ENCODE measurements around the gene IL1RAPL2. TPM values are rescaled to one million over a fixed set of nuclear protein-coding genes. Genes with fewer than 3 reads are reported as not detected.

The IL1RAPL2 gene
- total RNA-seq, 2 experiments from 2014 or later = not detected

DNA sequence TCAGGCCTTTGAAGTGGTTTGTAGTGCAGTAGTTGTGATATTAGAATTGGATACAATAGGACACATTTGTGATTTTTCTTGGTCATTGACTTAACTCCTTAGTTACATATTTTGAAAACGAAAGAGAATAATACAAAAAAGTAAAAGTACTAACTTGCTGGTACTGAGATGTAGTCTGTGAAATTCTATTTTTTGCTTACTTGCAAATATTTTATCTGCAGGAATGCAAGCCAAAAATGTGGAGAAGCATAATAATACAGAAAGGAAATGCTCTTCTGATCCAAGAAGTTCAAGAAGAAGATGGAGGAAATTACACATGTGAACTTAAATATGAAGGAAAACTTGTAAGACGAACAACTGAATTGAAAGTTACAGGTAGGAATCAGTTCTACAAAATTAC lies 701.2 kb downstream of the IL1RAPL2 start:
- H3K4me3 Mint-ChIP-seq = no peak overlapping the region
- H3K36me3 Mint-ChIP-seq = no peaks in the 10 kb centered on the region
- H3K4me1 Mint-ChIP-seq = no peaks in the 10 kb centered on the region
- DNase-seq = no peak
- no peaks in the 10 kb centered on the region for H3K9me3 Mint-ChIP-seq (ENCODE audit: low read depth)
- CTCF ChIA-PET = no interaction called here
- H3K27me3 Mint-ChIP-seq = no peaks in the 10 kb centered on the region
- no peak for ATAC-seq
- H3K27ac Mint-ChIP-seq = no peak overlapping the region

DNA sequence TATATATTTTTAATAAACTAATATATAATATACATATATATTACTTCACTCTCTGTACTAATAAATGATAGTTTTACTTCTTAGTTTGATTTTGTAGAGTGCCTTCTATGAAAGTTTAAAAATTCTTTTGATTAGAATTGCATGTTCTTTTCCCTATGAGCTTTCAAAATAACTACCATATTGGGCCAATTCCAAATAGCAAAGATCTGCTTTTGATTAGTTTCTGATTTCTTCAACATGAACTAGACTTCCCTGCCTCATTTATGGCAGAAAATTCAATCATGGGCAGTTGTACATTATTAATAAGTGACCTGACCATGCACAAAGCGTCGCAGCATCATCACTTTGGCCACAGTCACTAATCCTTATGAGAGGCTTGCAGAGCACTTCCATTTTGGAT lies 703.4 kb downstream of the IL1RAPL2 start:
- DNase-seq (no peak), ATAC-seq (no peak)
- no peaks in the 10 kb centered on the region for H3K27me3 Mint-ChIP-seq
- no peak overlapping the region for H3K4me3 Mint-ChIP-seq
- H3K9me3 Mint-ChIP-seq (ENCODE audit: low read depth) = no peaks in the 10 kb centered on the region
- H3K36me3 Mint-ChIP-seq = no peaks in the 10 kb centered on the region
- H3K27ac Mint-ChIP-seq = no peak overlapping the region
- H3K4me1 Mint-ChIP-seq = no peaks in the 10 kb centered on the region
- CTCF ChIA-PET = no interaction called here

DNA sequence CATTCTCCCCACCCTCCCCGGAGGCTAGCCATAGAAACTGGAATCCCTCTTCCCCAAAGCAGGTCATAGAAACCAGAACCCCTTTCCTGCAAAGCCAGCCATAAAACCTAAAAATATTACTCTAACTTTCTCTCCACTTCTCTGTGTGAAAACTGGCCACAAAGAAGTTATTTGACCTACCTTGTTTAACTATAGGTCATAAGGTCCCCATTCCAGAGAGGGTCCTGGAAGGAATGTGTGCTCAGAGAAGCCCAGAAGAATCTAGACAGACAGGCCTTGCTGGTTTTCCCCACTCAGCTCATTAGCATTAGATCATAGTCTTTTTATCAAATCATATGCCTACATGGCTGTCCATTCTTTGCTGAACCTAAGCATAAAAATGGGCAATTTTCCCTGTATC lies 707.3 kb downstream of the IL1RAPL2 start:
- H3K9me3 Mint-ChIP-seq (ENCODE audit: low read depth) = no peaks in the 10 kb centered on the region
- H3K4me3 Mint-ChIP-seq = no peak overlapping the region
- ATAC-seq (no peak), DNase-seq (no peak)
- H3K27me3 Mint-ChIP-seq = no peaks in the 10 kb centered on the region
- CTCF ChIA-PET = no interaction called here
- H3K4me1 Mint-ChIP-seq = no peaks in the 10 kb centered on the region
- no peaks in the 10 kb centered on the region for H3K36me3 Mint-ChIP-seq
- no peak overlapping the region for H3K27ac Mint-ChIP-seq

DNA sequence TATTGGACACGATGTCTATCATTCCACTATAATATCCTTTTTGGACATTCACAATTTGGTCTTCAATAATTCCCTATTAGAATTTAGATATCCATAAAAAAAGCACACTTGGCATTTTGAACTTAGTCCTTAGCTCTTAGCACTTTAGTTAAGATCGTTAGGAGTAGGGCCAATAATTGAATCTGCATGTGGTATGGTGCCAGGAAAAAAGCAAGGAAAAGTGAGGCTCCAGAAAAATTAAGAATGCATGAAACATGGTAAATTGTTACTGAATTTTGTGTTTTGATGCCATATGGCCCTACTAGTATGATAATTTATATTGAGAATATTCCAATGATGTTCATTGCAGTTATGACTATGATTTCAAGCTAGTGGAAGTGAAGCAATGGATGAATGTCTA lies 708.1 kb downstream of the IL1RAPL2 start:
- Mint-ChIP-seq H3K4me3 (no peak overlapping the region), H3K9me3 (ENCODE audit: low read depth) (no peaks in the 10 kb centered on the region), H3K27ac (no peak overlapping the region), H3K36me3 (no peaks in the 10 kb centered on the region), H3K4me1 (no peaks in the 10 kb centered on the region), H3K27me3 (no peaks in the 10 kb centered on the region)
- CTCF ChIA-PET = no interaction called here
- DNase-seq (no peak), ATAC-seq (no peak)

DNA sequence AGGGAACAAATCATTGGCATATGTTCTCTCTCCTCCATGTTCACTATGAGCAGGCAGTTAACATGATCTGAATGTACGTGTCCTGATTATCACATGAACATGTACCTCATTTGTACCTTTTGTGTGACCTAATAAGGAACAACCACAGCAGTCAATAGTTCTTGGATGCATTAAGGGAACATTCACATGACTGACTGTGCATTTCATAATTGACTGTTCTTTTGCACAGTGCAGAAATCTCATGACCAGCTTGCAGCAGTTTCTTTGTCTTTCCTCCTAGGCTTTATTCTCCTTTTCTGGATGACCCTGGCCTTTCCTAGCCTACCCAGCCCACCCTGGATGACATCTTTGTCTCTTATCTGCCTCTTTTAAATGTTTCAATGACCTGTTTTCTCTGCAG lies 711.1 kb downstream of the IL1RAPL2 start:
- DNase-seq (no peak), ATAC-seq (no peak)
- no peak overlapping the region for H3K4me3 Mint-ChIP-seq
- H3K27ac Mint-ChIP-seq = no peak overlapping the region
- no peaks in the 10 kb centered on the region for H3K9me3 Mint-ChIP-seq (ENCODE audit: low read depth)
- H3K36me3 Mint-ChIP-seq = no peaks in the 10 kb centered on the region
- no peaks in the 10 kb centered on the region for H3K27me3 Mint-ChIP-seq
- CTCF ChIA-PET = no interaction called here
- no peaks in the 10 kb centered on the region for H3K4me1 Mint-ChIP-seq

DNA sequence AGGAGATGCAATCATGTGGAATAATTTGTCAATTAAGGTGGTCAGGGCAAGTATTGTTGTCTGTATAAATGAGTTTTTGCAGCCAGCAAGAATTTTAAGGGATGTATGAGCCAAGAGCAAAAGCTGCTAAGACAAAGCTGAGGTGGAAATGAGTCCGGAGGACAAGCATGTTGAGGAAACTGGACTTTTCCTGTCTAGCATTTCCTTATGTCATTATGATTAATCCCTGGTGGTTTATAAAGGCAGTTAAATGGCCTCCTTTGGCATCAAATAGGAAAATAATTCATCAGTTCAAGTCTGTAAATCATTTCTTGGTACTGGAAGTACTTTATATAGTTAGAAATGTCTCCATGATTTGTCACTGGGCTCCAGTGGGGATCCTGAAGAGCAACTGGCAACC lies 716.1 kb downstream of the IL1RAPL2 start:
- H3K27me3 Mint-ChIP-seq = no peaks in the 10 kb centered on the region
- ATAC-seq (no peak), DNase-seq (no peak)
- H3K9me3 Mint-ChIP-seq (ENCODE audit: low read depth) = no peaks in the 10 kb centered on the region
- H3K36me3 Mint-ChIP-seq = no peaks in the 10 kb centered on the region
- CTCF ChIA-PET = no interaction called here
- no peaks in the 10 kb centered on the region for H3K4me1 Mint-ChIP-seq
- H3K4me3 Mint-ChIP-seq = no peak overlapping the region
- no peak overlapping the region for H3K27ac Mint-ChIP-seq

DNA sequence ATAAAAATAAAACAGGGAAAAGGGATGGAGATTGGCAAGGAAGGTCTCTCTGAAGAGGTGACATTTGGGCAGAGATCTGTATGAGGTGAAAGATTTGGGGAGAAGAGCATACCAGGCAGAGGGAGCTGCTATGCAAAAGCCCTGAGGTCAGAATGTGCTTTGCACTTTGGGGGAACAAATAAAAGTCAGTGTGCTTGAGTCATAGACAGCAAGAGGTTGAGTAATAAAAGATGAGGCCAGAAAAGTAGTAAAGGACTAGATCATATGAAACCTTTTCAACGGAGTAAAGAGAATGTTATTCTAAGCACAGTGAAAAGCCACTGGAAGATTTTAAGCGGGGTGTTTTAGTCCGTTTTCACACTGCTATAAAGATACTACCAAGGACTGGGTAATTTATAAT lies 731.0 kb downstream of the IL1RAPL2 start:
- peaks cover 3% of the 10 kb centered on the region for H3K9me3 Mint-ChIP-seq (ENCODE audit: low read depth)
- no peaks in the 10 kb centered on the region for H3K4me1 Mint-ChIP-seq
- ATAC-seq (no peak), DNase-seq (no peak)
- H3K27ac Mint-ChIP-seq = no peak overlapping the region
- no peaks in the 10 kb centered on the region for H3K36me3 Mint-ChIP-seq
- no peaks in the 10 kb centered on the region for H3K27me3 Mint-ChIP-seq
- no peak overlapping the region for H3K4me3 Mint-ChIP-seq
- CTCF ChIA-PET = no interaction called here

DNA sequence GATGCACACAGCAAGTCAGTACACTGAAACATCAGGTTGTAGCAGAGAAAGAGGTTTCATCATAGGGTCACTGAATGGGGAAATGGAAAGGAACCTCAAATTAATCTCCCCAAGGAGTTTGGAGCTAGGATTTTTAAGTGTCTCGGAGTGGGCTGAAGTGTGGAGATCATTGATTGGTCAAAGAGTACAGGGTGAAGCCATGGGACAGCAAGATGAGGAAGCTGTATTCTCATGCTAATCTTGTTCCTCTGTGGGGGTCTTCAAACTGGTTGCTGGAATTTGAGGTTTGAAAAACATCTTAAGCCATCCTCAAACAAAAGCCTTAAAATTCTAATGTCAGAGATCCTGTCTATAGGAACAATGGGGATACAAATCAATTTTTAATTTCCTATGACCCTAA lies 733.3 kb downstream of the IL1RAPL2 start:
- Mint-ChIP-seq H3K9me3 (ENCODE audit: low read depth) (peaks cover 3% of the 10 kb centered on the region), H3K4me1 (no peaks in the 10 kb centered on the region), H3K4me3 (no peak overlapping the region), H3K27ac (no peak overlapping the region), H3K27me3 (no peaks in the 10 kb centered on the region), H3K36me3 (no peaks in the 10 kb centered on the region)
- no peak for DNase-seq
- CTCF ChIA-PET = no interaction called here
- ATAC-seq = no peak

DNA sequence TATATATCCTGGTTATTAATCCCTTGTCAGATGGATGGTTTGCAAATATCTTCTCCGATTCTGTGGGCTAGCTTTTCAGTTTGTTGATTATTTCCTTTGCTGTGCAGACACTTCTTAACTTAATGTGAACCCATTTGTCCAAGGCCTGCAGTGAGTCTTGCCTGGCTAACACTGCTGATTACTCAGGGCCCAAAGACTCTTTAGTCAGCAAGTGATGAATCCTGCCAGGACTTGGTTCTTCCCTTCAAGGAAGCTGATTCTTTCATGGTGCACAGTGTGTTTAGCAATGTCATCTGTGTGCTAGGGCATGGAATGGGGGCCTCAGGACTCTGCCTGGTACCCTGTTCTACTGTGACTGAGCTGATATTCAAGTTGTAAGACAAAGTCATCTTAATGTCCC lies 736.2 kb downstream of the IL1RAPL2 start:
- H3K27me3 Mint-ChIP-seq = no peaks in the 10 kb centered on the region
- no peak overlapping the region for H3K27ac Mint-ChIP-seq
- H3K4me1 Mint-ChIP-seq = no peaks in the 10 kb centered on the region
- DNase-seq = no peak
- H3K4me3 Mint-ChIP-seq = no peak overlapping the region
- peaks cover 3% of the 10 kb centered on the region for H3K9me3 Mint-ChIP-seq (ENCODE audit: low read depth)
- no peak for ATAC-seq
- H3K36me3 Mint-ChIP-seq = no peaks in the 10 kb centered on the region
- CTCF ChIA-PET = no interaction called here

DNA sequence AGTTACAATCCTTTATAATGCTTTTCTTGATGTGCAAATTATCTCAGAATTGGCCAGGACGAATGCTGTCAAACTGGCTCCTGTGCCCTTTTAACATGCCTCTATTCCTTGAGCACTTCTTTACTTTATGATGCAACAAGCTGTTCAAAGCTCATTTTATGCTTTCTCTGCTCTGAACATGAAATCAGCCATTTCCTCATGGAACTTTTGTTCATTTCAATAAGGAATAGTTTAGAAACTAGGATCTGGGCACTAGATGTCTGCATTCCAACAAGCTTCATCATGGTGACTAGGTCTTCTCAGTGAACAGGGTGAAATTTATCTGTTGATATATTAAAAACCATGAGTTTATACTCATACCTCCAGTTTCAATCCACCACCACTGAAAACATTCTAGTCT lies 741.8 kb downstream of the IL1RAPL2 start:
- Mint-ChIP-seq H3K4me1 (no peaks in the 10 kb centered on the region), H3K36me3 (no peaks in the 10 kb centered on the region), H3K27me3 (no peaks in the 10 kb centered on the region), H3K27ac (no peak overlapping the region), H3K9me3 (ENCODE audit: low read depth) (no peaks in the 10 kb centered on the region), H3K4me3 (no peak overlapping the region)
- DNase-seq = no peak
- CTCF ChIA-PET = no interaction called here
- no peak for ATAC-seq

DNA sequence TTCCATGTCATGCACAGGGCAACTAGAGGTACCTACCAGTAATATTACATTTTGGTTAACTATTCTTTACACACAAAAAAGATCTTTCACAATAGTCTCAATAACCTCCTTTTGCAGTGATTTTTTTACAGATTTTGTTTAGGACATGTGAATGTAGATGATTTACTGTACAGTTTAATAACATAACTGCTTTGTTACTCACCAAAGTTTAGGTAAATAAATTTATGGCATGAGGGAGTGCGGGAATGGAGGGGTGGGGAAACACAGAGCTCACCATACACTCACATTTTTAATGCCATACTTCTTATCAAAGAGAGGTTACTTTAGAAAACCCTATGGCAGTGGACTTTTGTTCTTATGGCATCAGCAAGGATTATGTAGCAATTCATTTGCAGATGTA lies 747.6 kb downstream of the IL1RAPL2 start:
- Mint-ChIP-seq H3K36me3 (no peaks in the 10 kb centered on the region), H3K4me3 (no peak overlapping the region), H3K9me3 (ENCODE audit: low read depth) (no peaks in the 10 kb centered on the region), H3K27ac (no peak overlapping the region), H3K27me3 (no peaks in the 10 kb centered on the region), H3K4me1 (no peaks in the 10 kb centered on the region)
- DNase-seq (no peak), ATAC-seq (no peak)
- CTCF ChIA-PET = no interaction called here

DNA sequence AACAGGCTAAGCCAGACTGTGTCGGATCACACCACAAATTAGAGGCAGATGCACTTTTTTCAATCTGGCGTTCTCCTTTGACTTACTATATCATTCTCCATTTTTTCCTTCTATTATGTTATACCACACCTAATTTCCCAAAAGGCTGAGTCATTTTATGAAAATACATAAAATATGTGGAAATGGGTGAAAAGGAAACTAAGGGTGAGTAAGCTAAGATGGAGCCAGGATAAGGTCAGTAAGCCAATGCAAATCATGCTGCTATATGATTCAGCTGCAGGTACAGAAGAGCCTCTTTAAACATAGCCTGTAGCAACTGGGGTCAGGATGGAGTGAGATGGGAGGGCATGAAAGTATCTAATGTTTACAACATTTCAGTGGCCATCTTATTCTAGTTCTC lies 748.5 kb downstream of the IL1RAPL2 start:
- Mint-ChIP-seq H3K36me3 (no peaks in the 10 kb centered on the region), H3K4me1 (no peaks in the 10 kb centered on the region), H3K4me3 (no peak overlapping the region), H3K27me3 (no peaks in the 10 kb centered on the region), H3K9me3 (ENCODE audit: low read depth) (no peaks in the 10 kb centered on the region), H3K27ac (no peak overlapping the region)
- CTCF ChIA-PET = no interaction called here
- DNase-seq (no peak), ATAC-seq (no peak)

DNA sequence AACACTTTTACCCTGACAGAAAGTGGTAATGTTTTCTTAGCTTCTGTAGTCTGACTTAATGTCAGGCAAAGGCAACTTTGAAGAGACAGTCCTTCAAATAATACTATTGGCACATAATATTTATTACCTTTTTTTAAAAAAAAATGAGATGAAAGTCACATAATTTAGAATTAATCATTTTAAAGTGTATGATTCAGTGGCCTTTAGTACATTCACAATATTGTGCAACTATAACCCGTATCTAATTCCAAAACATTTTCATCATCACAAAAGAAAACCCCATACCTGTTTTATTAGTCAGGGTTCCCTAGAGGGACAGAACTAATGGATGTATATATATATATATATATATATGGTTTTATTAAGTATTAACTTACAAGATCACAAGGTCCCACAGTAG lies 749.2 kb downstream of the IL1RAPL2 start:
- CTCF ChIA-PET = no interaction called here
- Mint-ChIP-seq H3K9me3 (ENCODE audit: low read depth) (no peaks in the 10 kb centered on the region), H3K36me3 (no peaks in the 10 kb centered on the region), H3K27ac (no peak overlapping the region), H3K27me3 (no peaks in the 10 kb centered on the region), H3K4me1 (no peaks in the 10 kb centered on the region), H3K4me3 (no peak overlapping the region)
- DNase-seq = no peak
- ATAC-seq = no peak

DNA sequence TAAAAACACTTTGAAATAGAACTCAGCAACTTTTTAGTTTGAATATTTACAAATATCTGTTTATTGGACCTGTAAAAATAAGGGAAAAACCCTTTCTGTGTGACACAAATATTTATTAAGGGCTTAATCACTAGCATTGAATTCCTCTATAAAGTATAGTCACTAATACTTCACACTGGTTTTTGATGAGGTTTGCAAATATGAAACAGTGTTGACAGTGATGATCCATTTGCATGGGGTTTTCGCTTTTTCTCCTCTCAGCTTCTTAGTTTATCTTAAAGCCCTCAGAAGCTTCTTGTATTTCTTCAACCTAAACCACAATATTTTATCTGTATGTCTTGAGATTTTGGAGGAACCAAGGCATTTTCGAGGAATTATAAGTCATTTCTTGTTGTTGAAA lies 751.1 kb downstream of the IL1RAPL2 start:
- no peaks in the 10 kb centered on the region for H3K9me3 Mint-ChIP-seq (ENCODE audit: low read depth)
- H3K4me3 Mint-ChIP-seq = no peak overlapping the region
- H3K36me3 Mint-ChIP-seq = peaks cover 2% of the 10 kb centered on the region
- H3K4me1 Mint-ChIP-seq = no peaks in the 10 kb centered on the region
- ATAC-seq = no peak
- no peak overlapping the region for H3K27ac Mint-ChIP-seq
- CTCF ChIA-PET = no interaction called here
- H3K27me3 Mint-ChIP-seq = no peaks in the 10 kb centered on the region
- DNase-seq = no peak

DNA sequence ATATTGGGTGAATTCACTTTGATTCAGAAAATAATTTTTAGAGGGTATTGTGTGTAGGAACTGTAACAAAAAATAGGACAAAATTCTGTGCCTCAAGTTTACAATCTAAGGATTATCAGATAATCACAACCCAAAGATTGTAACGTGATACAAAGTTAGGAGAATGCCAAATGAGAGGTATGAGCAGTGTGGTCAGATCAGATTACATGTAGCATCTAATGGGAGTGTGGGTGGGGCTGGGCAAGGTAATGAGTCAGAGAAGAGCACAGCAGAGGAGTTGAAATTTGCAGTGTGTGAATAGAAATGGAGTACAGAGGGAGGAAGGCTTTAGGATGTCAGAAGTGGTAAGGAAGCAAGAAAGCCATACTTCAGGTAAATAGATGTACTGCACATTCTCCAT lies 757.9 kb downstream of the IL1RAPL2 start:
- Mint-ChIP-seq H3K4me1 (no peaks in the 10 kb centered on the region), H3K9me3 (ENCODE audit: low read depth) (no peaks in the 10 kb centered on the region), H3K36me3 (peaks cover 2% of the 10 kb centered on the region), H3K27ac (no peak overlapping the region), H3K4me3 (no peak overlapping the region), H3K27me3 (no peaks in the 10 kb centered on the region)
- no peak for DNase-seq
- ATAC-seq = no peak
- CTCF ChIA-PET = no interaction called here

Measured in activated CD8-positive, alpha-beta memory T cell treated with anti-CD3 and anti-CD28 coated beads, Interleukin-2, amount 10 ng/mL, durations not matched to agents 7 days and 5 days (primary cell).